ENCODE data around the gene FBL. TPM values are rescaled to one million over a fixed set of nuclear protein-coding genes. Genes with fewer than 3 reads are reported as not detected.

FBL gene
- total and polyA plus RNA-seq, 10 of the 15 experiments (the other 5 are each of a cell fraction or from before 2014, with no cell fraction given) = 156 to 1,083 (median 478) TPM

DNA sequence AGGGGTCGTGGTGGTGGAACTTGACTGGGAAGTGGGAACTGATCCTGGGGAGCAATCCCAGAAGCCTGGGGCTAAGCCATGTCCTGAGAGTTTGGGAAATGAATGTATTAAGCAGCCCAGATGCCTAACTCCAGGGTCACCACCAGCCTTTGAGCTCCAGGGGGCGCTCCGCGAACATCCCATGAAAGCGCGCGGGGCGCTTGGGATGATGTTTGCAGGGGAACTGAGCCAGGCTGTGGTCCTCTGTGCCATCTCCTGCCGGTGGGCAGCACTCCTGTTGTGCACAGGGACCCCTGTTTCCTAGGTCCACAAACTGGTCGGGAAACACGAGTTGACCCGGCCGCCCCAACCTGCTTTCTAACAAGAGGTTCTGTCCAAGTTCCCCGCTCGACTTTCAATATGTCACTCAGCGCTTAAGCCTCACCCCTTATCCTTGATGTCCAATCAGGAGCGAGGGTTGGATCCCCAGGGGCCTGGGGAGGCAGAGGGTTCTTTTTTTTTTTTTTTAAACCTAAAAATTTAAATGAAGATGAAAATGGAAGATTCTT, 53.1 kb downstream of the FBL start (continued):
- TF ChIP-seq BHLHE40 (IDR thresholded peaks at IDR 0.05; ENCODE audit: borderline replicate concordance in 1 of 2, low read depth in 2 of 2, low read length in 1 of 2) = 0 out of 4 replicates have a peak, but pooled peaks of 1 of the 2 experiments have one; percentile 11
- TF ChIP-seq SIN3A (IDR thresholded peaks at IDR 0.05; ENCODE audit: low read depth, low read length) = no peak
- peak; percentile 79 for TF ChIP-seq NFYB (IDR thresholded peaks at IDR 0.05; ENCODE audit: insufficient read depth, low read depth, low read length)
- TF ChIP-seq CREB1 (IDR thresholded peaks at IDR 0.05; ENCODE audit: low read depth) = 0 out of 2 replicates have a peak, but pooled peaks have one; percentile 7
- TF ChIP-seq ZNF24 (IDR thresholded peaks at IDR 0.05) = no peak
- TF ChIP-seq, protein P1, sequence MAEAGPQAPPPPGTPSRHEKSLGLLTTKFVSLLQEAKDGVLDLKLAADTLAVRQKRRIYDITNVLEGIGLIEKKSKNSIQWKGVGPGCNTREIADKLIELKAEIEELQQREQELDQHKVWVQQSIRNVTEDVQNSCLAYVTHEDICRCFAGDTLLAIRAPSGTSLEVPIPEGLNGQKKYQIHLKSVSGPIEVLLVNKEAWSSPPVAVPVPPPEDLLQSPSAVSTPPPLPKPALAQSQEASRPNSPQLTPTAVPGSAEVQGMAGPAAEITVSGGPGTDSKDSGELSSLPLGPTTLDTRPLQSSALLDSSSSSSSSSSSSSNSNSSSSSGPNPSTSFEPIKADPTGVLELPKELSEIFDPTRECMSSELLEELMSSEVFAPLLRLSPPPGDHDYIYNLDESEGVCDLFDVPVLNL (IDR thresholded peaks at IDR 0.05; ENCODE audit: low read depth, low read length) = no peak
- TF ChIP-seq SREBF2 (IDR thresholded peaks at IDR 0.05; ENCODE audit: low read length) = no peak
- peak; percentile 55; the same call in 1 of the 3 replicates for TF ChIP-seq POU2F2 (IDR thresholded peaks at IDR 0.05; ENCODE audit: borderline replicate concordance, low read depth, low read length)
- no peak for TF ChIP-seq CREM (IDR thresholded peaks at IDR 0.05; ENCODE audit: low read depth)
- TF ChIP-seq KAT2A (conservative IDR thresholded peaks at IDR 0.05; ENCODE audit: control insufficient read depth, low read depth, low read length) = no peak
- TF ChIP-seq CBX5 (IDR thresholded peaks at IDR 0.05; ENCODE audit: low read depth) = no peak
- TF ChIP-seq, protein P2, sequence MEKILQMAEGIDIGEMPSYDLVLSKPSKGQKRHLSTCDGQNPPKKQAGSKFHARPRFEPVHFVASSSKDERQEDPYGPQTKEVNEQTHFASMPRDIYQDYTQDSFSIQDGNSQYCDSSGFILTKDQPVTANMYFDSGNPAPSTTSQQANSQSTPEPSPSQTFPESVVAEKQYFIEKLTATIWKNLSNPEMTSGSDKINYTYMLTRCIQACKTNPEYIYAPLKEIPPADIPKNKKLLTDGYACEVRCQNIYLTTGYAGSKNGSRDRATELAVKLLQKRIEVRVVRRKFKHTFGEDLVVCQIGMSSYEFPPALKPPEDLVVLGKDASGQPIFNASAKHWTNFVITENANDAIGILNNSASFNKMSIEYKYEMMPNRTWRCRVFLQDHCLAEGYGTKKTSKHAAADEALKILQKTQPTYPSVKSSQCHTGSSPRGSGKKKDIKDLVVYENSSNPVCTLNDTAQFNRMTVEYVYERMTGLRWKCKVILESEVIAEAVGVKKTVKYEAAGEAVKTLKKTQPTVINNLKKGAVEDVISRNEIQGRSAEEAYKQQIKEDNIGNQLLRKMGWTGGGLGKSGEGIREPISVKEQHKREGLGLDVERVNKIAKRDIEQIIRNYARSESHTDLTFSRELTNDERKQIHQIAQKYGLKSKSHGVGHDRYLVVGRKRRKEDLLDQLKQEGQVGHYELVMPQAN (conservative IDR thresholded peaks at IDR 0.05) = no peak
- TF ChIP-seq GATAD2B (conservative IDR thresholded peaks at IDR 0.05; ENCODE audit: low read depth) = peak; percentile 22; the same call in 1 of the 2 replicates
- TF ChIP-seq, protein P3, sequence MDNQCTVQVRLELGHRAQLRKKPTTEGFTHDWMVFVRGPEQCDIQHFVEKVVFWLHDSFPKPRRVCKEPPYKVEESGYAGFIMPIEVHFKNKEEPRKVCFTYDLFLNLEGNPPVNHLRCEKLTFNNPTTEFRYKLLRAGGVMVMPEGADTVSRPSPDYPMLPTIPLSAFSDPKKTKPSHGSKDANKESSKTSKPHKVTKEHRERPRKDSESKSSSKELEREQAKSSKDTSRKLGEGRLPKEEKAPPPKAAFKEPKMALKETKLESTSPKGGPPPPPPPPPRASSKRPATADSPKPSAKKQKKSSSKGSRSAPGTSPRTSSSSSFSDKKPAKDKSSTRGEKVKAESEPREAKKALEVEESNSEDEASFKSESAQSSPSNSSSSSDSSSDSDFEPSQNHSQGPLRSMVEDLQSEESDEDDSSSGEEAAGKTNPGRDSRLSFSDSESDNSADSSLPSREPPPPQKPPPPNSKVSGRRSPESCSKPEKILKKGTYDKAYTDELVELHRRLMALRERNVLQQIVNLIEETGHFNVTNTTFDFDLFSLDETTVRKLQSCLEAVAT (IDR thresholded peaks at IDR 0.05) = 0 out of 2 replicates have a peak, but pooled peaks have one; percentile 51
- no peak for TF ChIP-seq ETV6 (conservative IDR thresholded peaks at IDR 0.05 in 1 of 2, IDR thresholded peaks at IDR 0.05 in 1 of 2; ENCODE audit: borderline replicate concordance in 1 of 2, low read depth in 1 of 2)
- TF ChIP-seq MEF2A (IDR thresholded peaks at IDR 0.05; ENCODE audit: insufficient read depth, low read depth, low read length) = 0 out of 2 replicates have a peak, but pooled peaks have one; percentile 9
- TF ChIP-seq RELA (IDR thresholded peaks at IDR 0.05; ENCODE audit: borderline replicate concordance, partially characterized antibody) = peak; percentile 70
- TF ChIP-seq FOS (IDR thresholded peaks at IDR 0.05; ENCODE audit: borderline replicate concordance, extremely low read depth, insufficient read length) = no peak
- no peak for TF ChIP-seq CBFB (IDR thresholded peaks at IDR 0.05; ENCODE audit: low read depth)
- TF ChIP-seq MTA3 (IDR thresholded peaks at IDR 0.05; ENCODE audit: borderline replicate concordance, low read length) = no peak
- no peak for TF ChIP-seq TAF1 (IDR thresholded peaks at IDR 0.05; ENCODE audit: borderline replicate concordance, low read depth, low read length)
- TF ChIP-seq ZNF207 (IDR thresholded peaks at IDR 0.05; ENCODE audit: borderline replicate concordance) = peak; percentile 57; the same call in 1 of the 2 replicates

Data from GM12878 (cell line).